ENCODE results near the gene STK4. TPM values are rescaled to one million over a fixed set of nuclear protein-coding genes. Genes with fewer than 3 reads are reported as not detected.

The STK4 gene
- total and polyA plus RNA-seq, 2 of the 8 experiments (the other 6 are each of a cell fraction or from before 2014, with no cell fraction given) = 12.0 to 34.3 TPM

DNA sequence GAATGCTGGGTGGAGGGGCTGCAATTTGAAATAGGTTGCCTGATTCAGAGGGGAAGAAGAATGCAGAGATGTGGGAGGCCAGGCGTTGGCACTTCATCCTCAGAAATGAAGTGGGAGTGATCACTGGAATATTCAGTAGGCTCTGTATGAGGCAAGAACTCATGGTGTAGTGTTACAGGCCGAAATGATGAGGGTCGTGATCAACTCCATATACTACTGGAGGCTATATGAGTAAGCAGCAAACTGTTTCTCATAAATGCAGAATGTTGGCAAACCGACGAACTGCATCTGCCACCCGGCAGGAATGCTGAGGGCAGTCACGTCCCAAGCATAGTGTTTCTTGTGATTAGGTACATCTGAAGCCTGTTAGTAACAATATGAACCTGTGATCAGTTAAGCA, 121.9 kb downstream of the STK4 start:
- Histone ChIP-seq H3K23me2 (ENCODE audit: low read depth, low read length) (no peaks in the 10 kb centered on the region), H3K9me3 (ENCODE audit: insufficient read depth in 2 of 2, low read depth in 1 of 2, low read length in 1 of 2) (no peaks in the 10 kb centered on the region), H3K4me3 (ENCODE audit: extremely low read depth in 1 of 4, insufficient read depth in 2 of 4, low read depth in 3 of 4, low read length in 4 of 4) (no peak overlapping the region), H3K79me1 (ENCODE audit: low read depth, low read length) (no peaks in the 10 kb centered on the region), H2AFZ (ENCODE audit: low read length) (no peak overlapping the region), H2BK20ac (ENCODE audit: low read length) (no peak overlapping the region), H2BK15ac (ENCODE audit: low read length) (no peak overlapping the region), H3K27ac (ENCODE audit: low read depth, low read length) (no peak overlapping the region), H3K23ac (ENCODE audit: insufficient read length) (no peak overlapping the region), H3K79me2 (ENCODE audit: control insufficient read depth in 1 of 2, insufficient read depth in 2 of 2, low read length in 2 of 2) (no peaks in the 10 kb centered on the region), H2BK5ac (ENCODE audit: low read depth, low read length) (no peak overlapping the region), H4K20me1 (replicated peaks in 1 of 2; ENCODE audit: control insufficient read depth in 1 of 2, insufficient read depth in 2 of 2, low read length in 2 of 2) (no peaks in the 10 kb centered on the region), H3K36me3 (ENCODE audit: control insufficient read depth in 2 of 4, insufficient read depth in 4 of 4, low read length in 3 of 4) (no peaks in the 10 kb centered on the region), H3K9ac (replicated peaks in 1 of 4; ENCODE audit: extremely low read depth in 1 of 4, low read depth in 3 of 4, low read length in 3 of 4) (no peak overlapping the region), H3K18ac (ENCODE audit: extremely low read depth, low read length) (no peak overlapping the region), H3K4me1 (replicated peaks in 1 of 4; ENCODE audit: control insufficient read depth in 3 of 4, insufficient read depth in 4 of 4, low read length in 3 of 4) (no peaks in the 10 kb centered on the region; a peak in 1 of 7 replicates), H3K14ac (ENCODE audit: insufficient read length) (no peak overlapping the region), H4K91ac (replicated peaks; ENCODE audit: insufficient read length, low read length) (no peak overlapping the region), H3K56ac (replicated peaks; ENCODE audit: insufficient read length, low read depth, low read length) (no peak overlapping the region), H4K8ac (ENCODE audit: extremely low read depth, insufficient read depth, low read length) (no peak overlapping the region), H4K5ac (ENCODE audit: insufficient read length, low read depth, low read length) (no peak overlapping the region), H2AK5ac (ENCODE audit: low read depth, low read length) (no peak overlapping the region), H3K27me3 (replicated peaks in 1 of 4; ENCODE audit: control insufficient read depth in 3 of 4, extremely low read depth in 1 of 4, insufficient read depth in 3 of 4, low read length in 3 of 4) (no peaks in the 10 kb centered on the region), H2BK12ac (ENCODE audit: low read depth, low read length) (no peak overlapping the region), H3K4me2 (ENCODE audit: insufficient read depth in 1 of 2, low read depth in 2 of 2, low read length in 2 of 2) (no peak overlapping the region), H3K4ac (replicated peaks; ENCODE audit: insufficient read length, low read depth, low read length) (no peak overlapping the region), H2BK120ac (replicated peaks; ENCODE audit: low read depth, low read length) (no peak overlapping the region)
- FAIRE-seq = no peak
- TF ChIP-seq NANOG (IDR thresholded peaks at IDR 0.05; ENCODE audit: insufficient read depth, low read depth, low read length, poor library complexity, severe bottlenecking) (no peak), CEBPB (IDR thresholded peaks at IDR 0.05; ENCODE audit: low read depth, low read length) (no peak), TAF1 (IDR thresholded peaks at IDR 0.05; ENCODE audit: low read depth, low read length) (no peak), KDM1A (IDR thresholded peaks at IDR 0.05; ENCODE audit: borderline replicate concordance, low read length) (no peak), CTBP2 (IDR thresholded peaks at IDR 0.05; ENCODE audit: borderline replicate concordance, insufficient read depth, insufficient read length, low read length) (no peak), RXRA (IDR thresholded peaks at IDR 0.05; ENCODE audit: insufficient read depth, low read depth, low read length) (no peak), RBBP5 (IDR thresholded peaks at IDR 0.05; ENCODE audit: borderline replicate concordance, low read depth, low read length) (no peak), BRCA1 (IDR thresholded peaks at IDR 0.05; ENCODE audit: low read depth, low read length) (no peak), CBX8 (IDR thresholded peaks at IDR 0.05; ENCODE audit: borderline replicate concordance, low read depth, low read length) (no peak), TEAD4 (IDR thresholded peaks at IDR 0.05; ENCODE audit: low read depth, low read length) (no peak), EP300 (IDR thresholded peaks at IDR 0.05; ENCODE audit: borderline replicate concordance in 1 of 2, low read depth in 2 of 2, low read length in 2 of 2) (no peak)
- TF ChIP-seq, protein P1, sequence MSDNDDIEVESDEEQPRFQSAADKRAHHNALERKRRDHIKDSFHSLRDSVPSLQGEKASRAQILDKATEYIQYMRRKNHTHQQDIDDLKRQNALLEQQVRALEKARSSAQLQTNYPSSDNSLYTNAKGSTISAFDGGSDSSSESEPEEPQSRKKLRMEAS (IDR thresholded peaks at IDR 0.05) = no peak
- TF ChIP-seq, protein P2, sequence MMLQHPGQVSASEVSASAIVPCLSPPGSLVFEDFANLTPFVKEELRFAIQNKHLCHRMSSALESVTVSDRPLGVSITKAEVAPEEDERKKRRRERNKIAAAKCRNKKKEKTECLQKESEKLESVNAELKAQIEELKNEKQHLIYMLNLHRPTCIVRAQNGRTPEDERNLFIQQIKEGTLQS (IDR thresholded peaks at IDR 0.05; ENCODE audit: insufficient read depth, low read depth, low read length) = no peak
- POLR2A ChIA-PET (ENCODE audit: partially characterized antibody) = interaction anchor here (0.9 kb wide), 1 partner anchor 17 kb away, joined by 3 read pairs; no protein-coding TSS in a partner anchor
- CTCF ChIA-PET (ENCODE audit: partially characterized antibody) = interaction anchor here (0.6 to 4.7 kb wide), 3 partner anchors 8 to 39 kb away, joined by 3 to 22 read pairs (median 21); no protein-coding TSS in a partner anchor
- WGBS, 2 experiments (ENCODE audit: extremely low coverage in 1 of 2, insufficient coverage in 1 of 2, insufficient read length in 1 of 2, insufficient replicate concordance in 2 of 2, low coverage in 1 of 2, low lambda C conversion rate in 2 of 2, missing lambda C conversion rate in 1 of 2) = 74% methylated on average over 7 of the region's 7 CpGs; no CpG with 5 or more reads in 1 of the 2 experiments
- no peak for DNase-seq (ENCODE audit: low read depth in 1 of 2, low spot score in 2 of 2)

All from H1 (cell line).